Activated CD4-positive, alpha-beta T cell treated with anti-CD3 and anti-CD28 coated beads, Interleukin-2, amount 10 ng/mL, durations not matched to agents 24 days and 14 days (primary cell): ENCODE measurements around the gene HS6ST1. TPM values are rescaled to one million over a fixed set of nuclear protein-coding genes. Genes with fewer than 3 reads are reported as not detected.
"Not testable (repeated sequence)": the region's sequence is repeated elsewhere in the genome, so short reads cannot be mapped to it uniquely, and the experiment has no call there.

ENCODE experiments used
- DNase-seq: peaks from one replicate; pipeline ENCODE4 v3.0.0; 2022
- H3K27ac Mint-ChIP-seq: one replicate; pipeline ENCODE4 v1.8.0; 2022; ENCODE audit warnings: mild to moderate bottlenecking, mixed read lengths
- H3K27me3 Mint-ChIP-seq: one replicate; pipeline ENCODE4 v1.8.0; 2022; ENCODE audit warnings: mixed read lengths
- H3K36me3 Mint-ChIP-seq: one replicate; pipeline ENCODE4 v1.8.0; 2022; ENCODE audit warnings: low read depth, mild to moderate bottlenecking, mixed read lengths
- H3K4me1 Mint-ChIP-seq: one replicate; pipeline ENCODE4 v1.8.0; 2021; ENCODE audit warnings: mixed read lengths
- H3K4me3 Mint-ChIP-seq: one replicate; pipeline ENCODE4 v1.8.0; 2022; ENCODE audit warnings: mild to moderate bottlenecking, moderate library complexity, mixed read lengths
- H3K9me3 Mint-ChIP-seq: one replicate; pipeline ENCODE4 v1.8.0; 2021; ENCODE audit warnings: mixed read lengths
- intact Hi-C: fragments of 100-400 bp; cut with micrococcal nuclease; formaldehyde crosslinking; loops from one replicate; pipeline ENCODE4 v1.15.1; 2023
- total RNA-seq: library from RNA; stranded (reverse); gene quantifications from 2 replicates; pipeline ENCODE4 v1.2.3, GENCODE V29; 2022

HS6ST1 gene
- total RNA-seq, 1 donor from 2014 or later: 20.1 TPM

GRCh38 chr2:128320906-128321771 lies 2.5 kb upstream of the HS6ST1 start:
- H3K9me3 Mint-ChIP-seq: no peaks in the 10 kb centered on the region
- peak; percentile 60 for DNase-seq
- H3K27ac Mint-ChIP-seq: peak overlapping the region; percentile 71
- intact Hi-C loops: loop anchor here (5.0 kb wide), 2 partner anchors 211 to 416 kb away; no protein-coding TSS in a partner anchor
- peak overlapping the region; percentile 64 for H3K4me3 Mint-ChIP-seq
- no peaks in the 10 kb centered on the region for H3K36me3 Mint-ChIP-seq
- peaks cover 10% of the 10 kb centered on the region for H3K27me3 Mint-ChIP-seq
- peaks cover 17% of the 10 kb centered on the region for H3K4me1 Mint-ChIP-seq

GRCh38 chr2:128320192-128320905 lies 1.7 kb upstream of the HS6ST1 start:
- Mint-ChIP-seq H3K27ac (no peak overlapping the region), H3K9me3 (no peaks in the 10 kb centered on the region), H3K36me3 (no peaks in the 10 kb centered on the region), H3K27me3 (peaks cover 10% of the 10 kb centered on the region), H3K4me1 (peaks cover 19% of the 10 kb centered on the region), H3K4me3 (peak overlapping the region; percentile 4)
- peak; percentile 62 for DNase-seq
- intact Hi-C loops: loop anchor here (5.0 kb wide), 2 partner anchors 212 to 417 kb away; no protein-coding TSS in a partner anchor

- H3K4me1 Mint-ChIP-seq: peaks cover 20% of the 10 kb centered on the region
- intact Hi-C loops: loop anchor here (5.0 kb wide), 4 partner anchors 203 to 418 kb away; partner anchors contain the start of gene UGGT1
- H3K36me3 Mint-ChIP-seq: no peaks in the 10 kb centered on the region
- no peak overlapping the region for H3K27ac Mint-ChIP-seq
- H3K4me3 Mint-ChIP-seq: peak overlapping the region; percentile 65
- H3K9me3 Mint-ChIP-seq: no peaks in the 10 kb centered on the region
- DNase-seq: peak; percentile 59
- peaks cover 10% of the 10 kb centered on the region for H3K27me3 Mint-ChIP-seq
Observed at GRCh38 chr2:128319631-128320191, 1.0 kb upstream of the HS6ST1 start.

GRCh38 chr2:128318245-128318644 lies 423 bp downstream of the HS6ST1 start:
- not testable (repeated sequence) for H3K9me3 Mint-ChIP-seq, H3K36me3 Mint-ChIP-seq, H3K27me3 Mint-ChIP-seq, H3K4me3 Mint-ChIP-seq, H3K27ac Mint-ChIP-seq
- peak; percentile 77 for DNase-seq
- intact Hi-C loops: loop anchor here (5.0 kb wide), 2 partner anchors 204 to 226 kb away; partner anchors contain the start of gene UGGT1
- H3K4me1 Mint-ChIP-seq: peaks cover 27% of the 10 kb centered on the region

GRCh38 chr2:128317899-128318225 lies 806 bp downstream of the HS6ST1 start:
- peak overlapping the region; percentile 93 for H3K4me3 Mint-ChIP-seq
- intact Hi-C loops: loop anchor here (5.0 kb wide), 2 partner anchors 204 to 226 kb away; partner anchors contain the start of gene UGGT1
- not testable (repeated sequence) for H3K27ac Mint-ChIP-seq, DNase-seq, H3K27me3 Mint-ChIP-seq, H3K9me3 Mint-ChIP-seq, H3K36me3 Mint-ChIP-seq
- H3K4me1 Mint-ChIP-seq: peaks cover 31% of the 10 kb centered on the region

GRCh38 chr2:128317181-128317898 lies 1.3 kb downstream of the HS6ST1 start:
- no peaks in the 10 kb centered on the region for H3K36me3 Mint-ChIP-seq
- H3K4me1 Mint-ChIP-seq: peaks cover 31% of the 10 kb centered on the region
- peak; percentile 80 for DNase-seq
- H3K27me3 Mint-ChIP-seq: peaks cover 10% of the 10 kb centered on the region
- H3K4me3 Mint-ChIP-seq: peak overlapping the region; percentile 93
- H3K9me3 Mint-ChIP-seq: no peaks in the 10 kb centered on the region
- intact Hi-C loops: loop anchor here (5.0 kb wide), 2 partner anchors 205 to 225 kb away; partner anchors contain the start of gene UGGT1
- H3K27ac Mint-ChIP-seq: peak overlapping the region; percentile 70

- Mint-ChIP-seq H3K36me3 (no peaks in the 10 kb centered on the region), H3K4me1 (peaks cover 31% of the 10 kb centered on the region), H3K9me3 (no peaks in the 10 kb centered on the region), H3K27me3 (peaks cover 10% of the 10 kb centered on the region), H3K27ac (no peak overlapping the region), H3K4me3 (peak overlapping the region; percentile 93)
- intact Hi-C loops: loop anchor here (5.0 kb wide), 2 partner anchors 206 to 224 kb away; partner anchors contain the start of gene UGGT1
- no peak for DNase-seq
Observed at GRCh38 chr2:128316777-128317180, 1.9 kb downstream of the HS6ST1 start.

GRCh38 chr2:128315829-128316776 lies 2.6 kb downstream of the HS6ST1 start:
- peak overlapping the region; percentile 93 for H3K4me3 Mint-ChIP-seq
- no peak overlapping the region for H3K27ac Mint-ChIP-seq
- no peak for DNase-seq
- H3K9me3 Mint-ChIP-seq: no peaks in the 10 kb centered on the region
- intact Hi-C loops: loop anchor here (5.0 kb wide), 2 partner anchors 206 to 224 kb away; partner anchors contain the start of gene UGGT1
- peaks cover 28% of the 10 kb centered on the region for H3K4me1 Mint-ChIP-seq
- H3K36me3 Mint-ChIP-seq: no peaks in the 10 kb centered on the region
- H3K27me3 Mint-ChIP-seq: peaks cover 7% of the 10 kb centered on the region

GRCh38 chr2:128315122-128315828 lies 3.4 kb downstream of the HS6ST1 start:
- intact Hi-C loops: loop anchor here (5.0 kb wide), 2 partner anchors 207 to 223 kb away; partner anchors contain the start of gene UGGT1
- Mint-ChIP-seq H3K9me3 (no peaks in the 10 kb centered on the region), H3K4me3 (peak overlapping the region; percentile 32), H3K36me3 (peaks cover 2% of the 10 kb centered on the region), H3K27ac (no peak overlapping the region), H3K27me3 (peaks cover 4% of the 10 kb centered on the region), H3K4me1 (peaks cover 33% of the 10 kb centered on the region)
- no peak for DNase-seq

GRCh38 chr2:128314348-128315121 lies 4.1 kb downstream of the HS6ST1 start:
- Mint-ChIP-seq H3K27ac (no peak overlapping the region), H3K27me3 (peaks cover 4% of the 10 kb centered on the region), H3K4me1 (peaks cover 33% of the 10 kb centered on the region), H3K9me3 (no peaks in the 10 kb centered on the region), H3K36me3 (peaks cover 2% of the 10 kb centered on the region), H3K4me3 (no peak overlapping the region)
- no peak for DNase-seq
- intact Hi-C loops: loop anchor here (5.0 kb wide), 2 partner anchors 208 to 222 kb away; partner anchors contain the start of gene UGGT1

- Mint-ChIP-seq H3K9me3 (no peaks in the 10 kb centered on the region), H3K36me3 (peaks cover 2% of the 10 kb centered on the region), H3K4me1 (peaks cover 33% of the 10 kb centered on the region), H3K4me3 (no peak overlapping the region), H3K27me3 (peaks cover 4% of the 10 kb centered on the region), H3K27ac (no peak overlapping the region)
- intact Hi-C loops: no loop called here
- no peak for DNase-seq
Observed at GRCh38 chr2:128313931-128314347, 4.7 kb downstream of the HS6ST1 start.
